K562 (cell line): ENCODE results near the gene RPLP2. TPM values are rescaled to one million over a fixed set of nuclear protein-coding genes. Genes with fewer than 3 reads are reported as not detected.

Experiments
- ADNP ChIP-seq: fragments of 200-800 bp; sonication (Bioruptor generic); IDR thresholded peaks from 2 replicates; pipeline ENCODE4 v1.6.1; 2016; ENCODE audit warnings: missing genetic modification characterization, missing compliant biosample characterization
- ARHGAP35 ChIP-seq: fragments of 450-650 bp; IDR thresholded peaks from 2 replicates; pipeline ENCODE4 v1.6.1; 2018; ENCODE audit not compliant: partially characterized antibody
- CAMTA2 ChIP-seq: fragments of 250-450 bp; sonication (Bioruptor Pico); conservative IDR thresholded peaks from 2 replicates; pipeline ENCODE4 v1.5.1; 2022
- CEBPG ChIP-seq, 3 experiments: fragments of 200-800 bp in 1 of 3; sonication (Bioruptor generic) in 1 of 3; sonication (generic) in 1 of 3; formaldehyde crosslinking in 1 of 3; IDR thresholded peaks in 2 of 3; conservative IDR thresholded peaks in 1 of 3; 2 replicates each; pipeline versions ENCODE4 v1.6.1 to v1.8.0; 2016 to 2022; ENCODE audit warnings: missing compliant biosample characterization in 2 of 3, missing genetic modification characterization in 2 of 3, mild to moderate bottlenecking in 1 of 3, missing genetic modification reagents in 1 of 3
- CHD2 ChIP-seq: IDR thresholded peaks from 2 replicates; pipeline ENCODE4 v1.6.1; 2011; ENCODE audit warnings: low read depth, low read length
- HMG20B ChIP-seq: fragments of 250-450 bp; sonication (Bioruptor Pico); IDR thresholded peaks from 2 replicates; pipeline ENCODE4 v1.5.0; 2021; ENCODE audit warnings: mild to moderate bottlenecking
- HOXB6 ChIP-seq: fragments of 250-450 bp; sonication (Bioruptor Pico); IDR thresholded peaks from 2 replicates; pipeline ENCODE4 v1.5.1; 2022; ENCODE audit warnings: mild to moderate bottlenecking, borderline replicate concordance
- KAT7 ChIP-seq: sonication (generic); formaldehyde crosslinking; IDR thresholded peaks from 2 replicates; pipeline ENCODE4 v1.8.0; 2022; ENCODE audit warnings: missing genetic modification reagents, mild to moderate bottlenecking, borderline replicate concordance
- LARP7 ChIP-seq: fragments of 450-650 bp; IDR thresholded peaks from 2 replicates; pipeline ENCODE4 v1.6.1; 2016
- LEF1 ChIP-seq: fragments of 450-650 bp; IDR thresholded peaks from 2 replicates; pipeline ENCODE4 v1.6.1; 2016; ENCODE audit warnings: mild to moderate bottlenecking
- NFXL1 ChIP-seq: fragments of 450-650 bp; formaldehyde crosslinking; IDR thresholded peaks from 2 replicates; pipeline ENCODE4 v1.4.0; 2021; ENCODE audit warnings: mild to moderate bottlenecking
- POLR2G ChIP-seq: fragments of 200-400 bp; formaldehyde crosslinking; IDR thresholded peaks from 2 replicates; pipeline ENCODE4 v1.6.1; 2017; ENCODE audit warnings: low read depth, mild to moderate bottlenecking, antibody characterized with exemption, low read length, moderate library complexity
- SAP30 ChIP-seq: fragments of 200-600 bp; sonication (generic); IDR thresholded peaks from 2 replicates; pipeline ENCODE4 v1.6.1; 2012; ENCODE audit warnings: borderline replicate concordance, low read depth, mild to moderate bottlenecking, moderate library complexity, low read length, control low read depth, inconsistent platforms; ENCODE audit not compliant: insufficient read depth, poor library complexity, severe bottlenecking
- SIN3B ChIP-seq: fragments of 450-650 bp; IDR thresholded peaks from 2 replicates; pipeline ENCODE4 v1.6.1; 2017; ENCODE audit warnings: low read depth, mild to moderate bottlenecking, moderate library complexity
- TCF7 ChIP-seq: sonication (generic); IDR thresholded peaks from 2 replicates; pipeline ENCODE4 v1.6.1; 2016; ENCODE audit warnings: antibody characterized with exemption, borderline replicate concordance
- ZFP30 ChIP-seq: fragments of 250-450 bp; sonication (Bioruptor Pico); IDR thresholded peaks from 2 replicates; pipeline ENCODE4 v1.8.0; 2022; ENCODE audit warnings: moderate library complexity, mild to moderate bottlenecking, inconsistent platforms, borderline replicate concordance
- polyA plus RNA-seq, 8 experiments: library from polyadenylated mRNA; depleted of rRNA in 4 of 8; stranded (reverse) in 5 of 8; unstranded in 3 of 8; fragments of >200 nt; fragmentation: Nextera tagmentation in 2 of 8; fragmentation: Illumina TruSeq in 1 of 8; extraction: Ambion mirVana in 2 of 8; extraction: Trizol in 1 of 8; gene quantifications; 2 replicates each; pipeline versions ENCODE4 v1.2.1 to v1.2.3, GENCODE V29; 2011 to 2014; ENCODE audit warnings: inconsistent platforms in 1 of 8, missing spikeins in 1 of 8
- total RNA-seq, 7 experiments: library from RNA; depleted of rRNA in 6 of 7; stranded (reverse); fragments of >200 nt in 6 of 7; fragmentation: Illumina TruSeq in 2 of 7; extraction: Trizol in 2 of 7; gene quantifications; 2 replicates each; pipeline versions ENCODE4 v1.2.1 to v1.2.3, GENCODE V29; 2011 to 2021; ENCODE audit warnings: low replicate concordance in 1 of 7
- TF ChIP-seq, protein P1 (sequence below): fragments of 200-800 bp; sonication (Bioruptor generic); IDR thresholded peaks from 2 replicates; pipeline ENCODE4 v1.6.1; 2017; ENCODE audit warnings: missing genetic modification characterization, missing compliant biosample characterization
- TF ChIP-seq, protein P2 (sequence below): sonication (generic); formaldehyde crosslinking; IDR thresholded peaks from 2 replicates; pipeline ENCODE4 v1.8.1; 2023; ENCODE audit warnings: mild to moderate bottlenecking, missing genetic modification reagents
- TF ChIP-seq, protein P3 (sequence below): fragments of 450-650 bp; formaldehyde crosslinking; IDR thresholded peaks from 2 replicates; pipeline ENCODE4 v1.4.0; 2022; ENCODE audit warnings: mild to moderate bottlenecking, moderate library complexity
- TF ChIP-seq, protein P4 (sequence below), 2 experiments: fragments of 200-800 bp in 1 of 2; sonication (Bioruptor generic) in 1 of 2; sonication (generic) in 1 of 2; formaldehyde crosslinking in 1 of 2; IDR thresholded peaks in 1 of 2; conservative IDR thresholded peaks in 1 of 2; 2 replicates each; pipeline versions ENCODE4 v1.5.0 to v1.6.1; 2016 to 2020; ENCODE audit warnings: missing compliant biosample characterization in 1 of 2, missing genetic modification characterization in 1 of 2, missing genetic modification reagents in 1 of 2

The RPLP2 gene
- total and polyA plus RNA-seq, 9 of the 15 experiments (the other 6 are each of a cell fraction or from before 2014, with no cell fraction given): 528 to 3,807 (median 1,633) TPM

DNA sequence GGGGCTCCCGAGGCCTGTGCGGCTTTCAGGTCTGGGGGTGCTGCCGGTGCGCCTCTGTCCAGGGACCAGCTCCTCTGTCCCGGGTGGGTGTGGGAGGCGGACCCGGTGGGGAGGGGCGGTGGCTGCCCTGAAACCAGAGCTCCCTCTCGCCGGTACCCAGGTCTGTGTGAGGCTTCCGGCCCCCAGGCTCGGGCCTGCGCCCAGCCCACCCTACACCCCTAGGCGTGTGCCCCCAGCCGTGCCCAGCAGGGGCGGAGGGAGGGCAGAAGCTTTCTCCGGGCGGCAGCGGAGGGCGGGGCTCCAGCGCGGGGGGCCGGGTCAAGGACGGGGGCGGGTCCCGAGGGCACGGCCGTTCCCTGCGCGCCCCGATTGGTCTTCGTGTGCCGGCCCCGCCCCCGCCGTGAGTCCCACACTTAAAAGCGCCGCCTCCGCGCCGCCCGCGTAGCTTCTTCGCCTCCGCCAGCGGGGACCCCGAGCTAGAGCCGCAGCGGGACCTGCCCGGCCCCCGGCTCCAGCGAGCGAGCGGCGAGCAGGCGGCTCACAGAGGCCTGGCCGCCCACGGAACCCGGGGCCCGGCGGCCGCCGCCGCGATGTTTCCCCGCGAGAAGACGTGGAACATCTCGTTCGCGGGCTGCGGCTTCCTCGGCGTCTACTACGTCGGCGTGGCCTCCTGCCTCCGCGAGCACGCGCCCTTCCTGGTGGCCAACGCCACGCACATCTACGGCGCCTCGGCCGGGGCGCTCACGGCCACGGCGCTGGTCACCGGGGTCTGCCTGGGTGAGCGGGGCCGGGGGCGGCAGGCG lies 9.6 kb downstream of the RPLP2 start (continued):
- TF ChIP-seq SAP30 (peak; percentile 88), ARHGAP35 (no peak), HMG20B (CRISPR knock-in tag) (no peak), CEBPG (CRISPR knock-in tag; IDR thresholded peaks at IDR 0.05) (no peak), CEBPG (tag; conservative IDR thresholded peaks at IDR 0.05 in 1 of 2, IDR thresholded peaks at IDR 0.05 in 1 of 2) (no peak), LEF1 (no peak), NFXL1 (CRISPR knock-in tag) (no peak), CAMTA2 (CRISPR knock-in tag) (no peak), ADNP (tag) (no peak), SIN3B (peak; percentile 74), KAT7 (CRISPR knock-in tag) (no peak), POLR2G (peak; percentile 96), HOXB6 (CRISPR knock-in tag) (no peak), LARP7 (no peak), ZFP30 (CRISPR knock-in tag) (no peak), CHD2 (peak; percentile 79), TCF7 (peak; percentile 56; the same call in 1 of the 2 replicates)
- TF ChIP-seq, protein P1, sequence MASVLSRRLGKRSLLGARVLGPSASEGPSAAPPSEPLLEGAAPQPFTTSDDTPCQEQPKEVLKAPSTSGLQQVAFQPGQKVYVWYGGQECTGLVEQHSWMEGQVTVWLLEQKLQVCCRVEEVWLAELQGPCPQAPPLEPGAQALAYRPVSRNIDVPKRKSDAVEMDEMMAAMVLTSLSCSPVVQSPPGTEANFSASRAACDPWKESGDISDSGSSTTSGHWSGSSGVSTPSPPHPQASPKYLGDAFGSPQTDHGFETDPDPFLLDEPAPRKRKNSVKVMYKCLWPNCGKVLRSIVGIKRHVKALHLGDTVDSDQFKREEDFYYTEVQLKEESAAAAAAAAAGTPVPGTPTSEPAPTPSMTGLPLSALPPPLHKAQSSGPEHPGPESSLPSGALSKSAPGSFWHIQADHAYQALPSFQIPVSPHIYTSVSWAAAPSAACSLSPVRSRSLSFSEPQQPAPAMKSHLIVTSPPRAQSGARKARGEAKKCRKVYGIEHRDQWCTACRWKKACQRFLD: 0 out of 2 replicates have a peak, but pooled peaks have one; percentile 23
- TF ChIP-seq, protein P2, sequence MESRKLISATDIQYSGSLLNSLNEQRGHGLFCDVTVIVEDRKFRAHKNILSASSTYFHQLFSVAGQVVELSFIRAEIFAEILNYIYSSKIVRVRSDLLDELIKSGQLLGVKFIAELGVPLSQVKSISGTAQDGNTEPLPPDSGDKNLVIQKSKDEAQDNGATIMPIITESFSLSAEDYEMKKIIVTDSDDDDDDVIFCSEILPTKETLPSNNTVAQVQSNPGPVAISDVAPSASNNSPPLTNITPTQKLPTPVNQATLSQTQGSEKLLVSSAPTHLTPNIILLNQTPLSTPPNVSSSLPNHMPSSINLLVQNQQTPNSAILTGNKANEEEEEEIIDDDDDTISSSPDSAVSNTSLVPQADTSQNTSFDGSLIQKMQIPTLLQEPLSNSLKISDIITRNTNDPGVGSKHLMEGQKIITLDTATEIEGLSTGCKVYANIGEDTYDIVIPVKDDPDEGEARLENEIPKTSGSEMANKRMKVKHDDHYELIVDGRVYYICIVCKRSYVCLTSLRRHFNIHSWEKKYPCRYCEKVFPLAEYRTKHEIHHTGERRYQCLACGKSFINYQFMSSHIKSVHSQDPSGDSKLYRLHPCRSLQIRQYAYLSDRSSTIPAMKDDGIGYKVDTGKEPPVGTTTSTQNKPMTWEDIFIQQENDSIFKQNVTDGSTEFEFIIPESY (CRISPR knock-in tag): no peak
- TF ChIP-seq, protein P3, sequence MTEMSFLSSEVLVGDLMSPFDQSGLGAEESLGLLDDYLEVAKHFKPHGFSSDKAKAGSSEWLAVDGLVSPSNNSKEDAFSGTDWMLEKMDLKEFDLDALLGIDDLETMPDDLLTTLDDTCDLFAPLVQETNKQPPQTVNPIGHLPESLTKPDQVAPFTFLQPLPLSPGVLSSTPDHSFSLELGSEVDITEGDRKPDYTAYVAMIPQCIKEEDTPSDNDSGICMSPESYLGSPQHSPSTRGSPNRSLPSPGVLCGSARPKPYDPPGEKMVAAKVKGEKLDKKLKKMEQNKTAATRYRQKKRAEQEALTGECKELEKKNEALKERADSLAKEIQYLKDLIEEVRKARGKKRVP (CRISPR knock-in tag): no peak
- TF ChIP-seq, protein P4, sequence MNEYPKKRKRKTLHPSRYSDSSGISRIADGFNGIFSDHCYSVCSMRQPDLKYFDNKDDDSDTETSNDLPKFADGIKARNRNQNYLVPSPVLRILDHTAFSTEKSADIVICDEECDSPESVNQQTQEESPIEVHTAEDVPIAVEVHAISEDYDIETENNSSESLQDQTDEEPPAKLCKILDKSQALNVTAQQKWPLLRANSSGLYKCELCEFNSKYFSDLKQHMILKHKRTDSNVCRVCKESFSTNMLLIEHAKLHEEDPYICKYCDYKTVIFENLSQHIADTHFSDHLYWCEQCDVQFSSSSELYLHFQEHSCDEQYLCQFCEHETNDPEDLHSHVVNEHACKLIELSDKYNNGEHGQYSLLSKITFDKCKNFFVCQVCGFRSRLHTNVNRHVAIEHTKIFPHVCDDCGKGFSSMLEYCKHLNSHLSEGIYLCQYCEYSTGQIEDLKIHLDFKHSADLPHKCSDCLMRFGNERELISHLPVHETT (CRISPR knock-in tag; conservative IDR thresholded peaks at IDR 0.05 in 1 of 2, IDR thresholded peaks at IDR 0.05 in 1 of 2): no peak
